Activated T-cell treated with anti-CD3 and anti-CD28 coated beads for 1 hour (primary cell): ENCODE measurements around the gene CEACAM3.

Source experiments
- DNase-seq: peaks from one replicate; pipeline ENCODE4 v3.0.0-alpha.2; 2020; ENCODE audit warnings: low read depth

CEACAM3 gene

GRCh38 chr19:41792513-41793413 is 3.6 kb upstream of the CEACAM3 start:
- peak; percentile 38 for DNase-seq

GRCh38 chr19:41793414-41793727 is 3.0 kb upstream of the CEACAM3 start:
- DNase-seq: no peak

- peak; percentile 36 for DNase-seq
Observed at GRCh38 chr19:41795031-41795461, 1.3 kb upstream of the CEACAM3 start.

- no peak for DNase-seq
Observed at GRCh38 chr19:41796901-41797300, 514 bp downstream of the CEACAM3 start.

GRCh38 chr19:41799444-41800000 is 3.1 kb downstream of the CEACAM3 start:
- DNase-seq: no peak

- DNase-seq: no peak
Observed at GRCh38 chr19:41801031-41801430, 4.6 kb downstream of the CEACAM3 start.

- DNase-seq: no peak
Observed at GRCh38 chr19:41801792-41802211, 5.4 kb downstream of the CEACAM3 start.

- no peak for DNase-seq
Observed at GRCh38 chr19:41802770-41803169, 6.4 kb downstream of the CEACAM3 start.

- DNase-seq: no peak
Observed at GRCh38 chr19:41804336-41804735, 7.9 kb downstream of the CEACAM3 start.

GRCh38 chr19:41807176-41807575 is 10.8 kb downstream of the CEACAM3 start:
- DNase-seq: no peak

- DNase-seq: no peak
Observed at GRCh38 chr19:41808663-41809566, 12.5 kb downstream of the CEACAM3 start.

GRCh38 chr19:41810301-41810700 is 13.9 kb downstream of the CEACAM3 start:
- no peak for DNase-seq

- no peak for DNase-seq
Observed at GRCh38 chr19:41811036-41811435, 14.6 kb downstream of the CEACAM3 start.

- DNase-seq: no peak
Observed at GRCh38 chr19:41811981-41812380, 15.6 kb downstream of the CEACAM3 start.

GRCh38 chr19:41813911-41814310 is 17.5 kb downstream of the CEACAM3 start:
- DNase-seq: no peak

GRCh38 chr19:41815301-41815700 is 18.9 kb downstream of the CEACAM3 start:
- no peak for DNase-seq

GRCh38 chr19:41816761-41817160 is 20.4 kb downstream of the CEACAM3 start:
- no peak for DNase-seq

- DNase-seq: no peak
Observed at GRCh38 chr19:41821003-41821735, 24.8 kb downstream of the CEACAM3 start.

GRCh38 chr19:41837981-41838708 is 41.8 kb downstream of the CEACAM3 start:
- DNase-seq: no peak

- no peak for DNase-seq
Observed at GRCh38 chr19:41839211-41839610, 42.8 kb downstream of the CEACAM3 start.

GRCh38 chr19:41843371-41843770 is 47.0 kb downstream of the CEACAM3 start:
- DNase-seq: no peak
